ENCODE results near the gene TMEM201. TPM values are rescaled to one million over a fixed set of nuclear protein-coding genes. Genes with fewer than 3 reads are reported as not detected.
"Not testable (repeated sequence)": the region's sequence is repeated elsewhere in the genome, so short reads cannot be mapped to it uniquely, and the experiment has no call there.

TMEM201 gene
- total RNA-seq, 1 experiment from 2014 or later = 49.0 TPM

- no peaks in the 10 kb centered on the region for H3K9me3 ChIP-seq (ENCODE audit: low read depth, low read length, poor library complexity, severe bottlenecking)
- TF ChIP-seq CTCF (conservative IDR thresholded peaks at IDR 0.05; ENCODE audit: low read depth, low read length) = no peak
- no peak for TF ChIP-seq EZH2 (IDR thresholded peaks at IDR 0.05; ENCODE audit: borderline replicate concordance, low read depth, low read length, poor library complexity, severe bottlenecking)
- intact Hi-C loops (cut with micrococcal nuclease; ENCODE audit: unreplicated experiment) = no loop called here
- H3K27me3 ChIP-seq (replicated peaks; ENCODE audit: insufficient read depth, low read depth, low read length, poor library complexity) = no peaks in the 10 kb centered on the region
- DNase-seq (ENCODE audit: low spot score) = peak; percentile 97
- peaks cover 40% of the 10 kb centered on the region for H3K4me1 ChIP-seq (ENCODE audit: insufficient read depth, low read length, poor library complexity, severe bottlenecking)
- peak overlapping the region; percentile 82 for H3K27ac ChIP-seq (ENCODE audit: low read depth, low read length, poor library complexity, severe bottlenecking)
- no TSS peak for BruUV-seq (replicated peaks)
- peaks cover 22% of the 10 kb centered on the region for H3K36me3 ChIP-seq (ENCODE audit: insufficient read depth, low read length, poor library complexity, severe bottlenecking)
- H3K4me3 ChIP-seq (ENCODE audit: low read depth, low read length, poor library complexity, severe bottlenecking) = peak overlapping the region; percentile 12
- POLR2A ChIA-PET (ENCODE audit: low non-redundant PET) = interaction anchor here (0.5 to 0.6 kb wide), 2 partner anchors 16 to 39 kb away, joined by 4 read pairs; no protein-coding TSS in a partner anchor
- CTCF ChIA-PET = interaction anchor here (0.6 to 0.8 kb wide), 3 partner anchors 17 to 273 kb away, joined by 3 to 4 read pairs (median 3); no protein-coding TSS in a partner anchor
Observed at GRCh38 chr1:9561429-9561828, 27.3 kb upstream of the TMEM201 start.

GRCh38 chr1:9569267-9569666 is 19.4 kb upstream of the TMEM201 start:
- POLR2A ChIA-PET (ENCODE audit: low non-redundant PET) = interaction anchor here (0.7 kb wide), 1 partner anchor 241 kb away, joined by 3 read pairs; no protein-coding TSS in a partner anchor
- no peak for DNase-seq (ENCODE audit: low spot score)
- CTCF ChIA-PET = no interaction called here
- TF ChIP-seq EZH2 (IDR thresholded peaks at IDR 0.05; ENCODE audit: borderline replicate concordance, low read depth, low read length, poor library complexity, severe bottlenecking) (no peak), CTCF (conservative IDR thresholded peaks at IDR 0.05; ENCODE audit: low read depth, low read length) (no peak)
- Histone ChIP-seq H3K27me3 (replicated peaks; ENCODE audit: insufficient read depth, low read depth, low read length, poor library complexity) (no peaks in the 10 kb centered on the region), H3K4me3 (ENCODE audit: low read depth, low read length, poor library complexity, severe bottlenecking) (no peak overlapping the region), H3K27ac (ENCODE audit: low read depth, low read length, poor library complexity, severe bottlenecking) (no peak overlapping the region), H3K36me3 (ENCODE audit: insufficient read depth, low read length, poor library complexity, severe bottlenecking) (peaks cover 21% of the 10 kb centered on the region), H3K9me3 (ENCODE audit: low read depth, low read length, poor library complexity, severe bottlenecking) (no peaks in the 10 kb centered on the region), H3K4me1 (ENCODE audit: insufficient read depth, low read length, poor library complexity, severe bottlenecking) (no peaks in the 10 kb centered on the region)
- no TSS peak for BruUV-seq (replicated peaks)
- intact Hi-C loops (cut with micrococcal nuclease; ENCODE audit: unreplicated experiment) = no loop called here

- BruUV-seq (replicated peaks); H3K27ac ChIP-seq (ENCODE audit: low read depth, low read length, poor library complexity, severe bottlenecking); POLR2A ChIA-PET (ENCODE audit: low non-redundant PET); H3K4me1 ChIP-seq (ENCODE audit: insufficient read depth, low read length, poor library complexity, severe bottlenecking); H3K27me3 ChIP-seq (replicated peaks; ENCODE audit: insufficient read depth, low read depth, low read length, poor library complexity); H3K4me3 ChIP-seq (ENCODE audit: low read depth, low read length, poor library complexity, severe bottlenecking); DNase-seq (ENCODE audit: low spot score); H3K9me3 ChIP-seq (ENCODE audit: low read depth, low read length, poor library complexity, severe bottlenecking); CTCF ChIA-PET: not testable (repeated sequence)
- H3K36me3 ChIP-seq (ENCODE audit: insufficient read depth, low read length, poor library complexity, severe bottlenecking) = peaks cover 22% of the 10 kb centered on the region
- intact Hi-C loops (cut with micrococcal nuclease; ENCODE audit: unreplicated experiment) = loop anchor here (10.0 kb wide), 1 partner anchor 306 kb away; no protein-coding TSS in a partner anchor
Observed at GRCh38 chr1:9570886-9571529, 17.7 kb upstream of the TMEM201 start.

All from A673 (cell line).